HuH-7.5 (cell line): ENCODE data around the gene MLANA.

Source experiments
- DNase-seq: peaks from one replicate; pipeline ENCODE4 v3.0.0; 2011; ENCODE audit warnings: low spot score

The MLANA gene

GRCh38 chr9:5899292-5899691, 8.6 kb downstream of the MLANA start:
- no peak for DNase-seq

GRCh38 chr9:5900622-5901021, 9.9 kb downstream of the MLANA start:
- DNase-seq: no peak

GRCh38 chr9:5902377-5902776, 11.7 kb downstream of the MLANA start:
- no peak for DNase-seq

GRCh38 chr9:5908918-5909317, 18.2 kb downstream of the MLANA start:
- DNase-seq: no peak

GRCh38 chr9:5909976-5910375, 19.3 kb downstream of the MLANA start:
- no peak for DNase-seq

- no peak for DNase-seq
Measured at GRCh38 chr9:5910413-5911057, 19.8 kb downstream of the MLANA start.

GRCh38 chr9:5915438-5915837, 24.7 kb downstream of the MLANA start:
- DNase-seq: no peak

- DNase-seq: no peak
Measured at GRCh38 chr9:5917273-5917672, 26.6 kb downstream of the MLANA start.

- DNase-seq: no peak
Measured at GRCh38 chr9:5917888-5918287, 27.2 kb downstream of the MLANA start.

- no peak for DNase-seq
Measured at GRCh38 chr9:5918460-5918859, 27.8 kb downstream of the MLANA start.

GRCh38 chr9:5920860-5921328, 30.2 kb downstream of the MLANA start:
- no peak for DNase-seq

GRCh38 chr9:5922192-5922591, 31.5 kb downstream of the MLANA start:
- no peak for DNase-seq

- DNase-seq: no peak
Measured at GRCh38 chr9:5931657-5932056, 41.0 kb downstream of the MLANA start.

GRCh38 chr9:5938449-5938848, 47.8 kb downstream of the MLANA start:
- no peak for DNase-seq

GRCh38 chr9:5939530-5939929, 48.8 kb downstream of the MLANA start:
- no peak for DNase-seq

GRCh38 chr9:5941214-5941613, 50.5 kb downstream of the MLANA start:
- no peak for DNase-seq

GRCh38 chr9:5945112-5945511, 54.4 kb downstream of the MLANA start:
- DNase-seq: no peak

- DNase-seq: no peak
Measured at GRCh38 chr9:5947912-5948311, 57.2 kb downstream of the MLANA start.

- DNase-seq: no peak
Measured at GRCh38 chr9:5949103-5949699, 58.5 kb downstream of the MLANA start.

- DNase-seq: no peak
Measured at GRCh38 chr9:5950261-5950660, 59.6 kb downstream of the MLANA start.

GRCh38 chr9:5951686-5952211, 61.1 kb downstream of the MLANA start:
- DNase-seq: no peak

- no peak for DNase-seq
Measured at GRCh38 chr9:5953743-5954707, 63.3 kb downstream of the MLANA start.

GRCh38 chr9:5957166-5957565, 66.5 kb downstream of the MLANA start:
- no peak for DNase-seq
